SK-N-SH (cell line): ENCODE measurements around the gene CDH13.
"Not testable (repeated sequence)": the region's sequence is repeated elsewhere in the genome, so short reads cannot be mapped to it uniquely, and the experiment has no call there.

Experiments
- CHD2 ChIP-seq: fragments of 150-350 bp; IDR thresholded peaks from 2 replicates; pipeline ENCODE4 v1.6.1; 2018; ENCODE audit warnings: low read length; ENCODE audit not compliant: partially characterized antibody
- EP300 ChIP-seq, 2 experiments: IDR thresholded peaks; 2 replicates each; pipeline versions ENCODE4 v1.4.0 to v1.6.1; 2012; ENCODE audit warnings: borderline replicate concordance in 1 of 2, low read depth in 1 of 2, low read length in 1 of 2
- FOXM1 ChIP-seq: IDR thresholded peaks from 2 replicates; pipeline ENCODE4 v1.4.0; 2012; ENCODE audit warnings: low read depth, mild to moderate bottlenecking
- POLR2AphosphoS5 ChIP-seq: IDR thresholded peaks from 2 replicates; pipeline ENCODE4 v1.6.1; 2012; ENCODE audit warnings: low read depth, low read length
- RAD21 ChIP-seq: IDR thresholded peaks from 2 replicates; pipeline ENCODE4 v1.6.1; 2012; ENCODE audit warnings: mild to moderate bottlenecking, low read length
- TF ChIP-seq, protein P1 (sequence below): fragments of 200-600 bp; sonication (generic); IDR thresholded peaks from 2 replicates; pipeline ENCODE4 v1.6.1; 2017; ENCODE audit warnings: antibody characterized with exemption, mild to moderate bottlenecking, moderate library complexity
- TF ChIP-seq, protein P2 (sequence below): IDR thresholded peaks from 2 replicates; pipeline ENCODE4 v1.4.0; 2012; ENCODE audit warnings: low read depth, borderline replicate concordance

DNA sequence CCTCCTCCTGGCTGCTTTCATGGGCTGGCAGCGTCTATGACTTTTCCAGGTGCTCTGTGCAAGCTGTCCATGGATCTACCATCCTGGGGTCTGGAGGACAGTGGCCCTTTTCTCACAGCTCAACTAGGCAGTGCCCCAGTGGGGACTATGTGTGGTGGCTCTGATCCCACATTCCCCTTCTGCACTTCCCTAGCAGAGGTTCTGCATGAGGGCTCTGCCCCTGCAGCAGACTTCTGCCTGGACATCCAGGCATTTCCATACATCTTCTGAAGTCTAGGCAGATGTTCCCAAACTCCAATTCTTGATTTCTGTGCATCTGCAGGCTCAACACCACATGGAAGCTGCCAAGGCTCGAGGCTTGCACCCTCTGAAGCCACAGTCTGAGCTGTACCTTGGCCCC is 307.2 kb downstream of the CDH13 start:
- TF ChIP-seq POLR2AphosphoS5; RAD21; CHD2; FOXM1; EP300 (IDR thresholded peaks at IDR 0.05; ENCODE audit: borderline replicate concordance in 1 of 2, low read depth in 1 of 2, low read length in 1 of 2): not testable (repeated sequence)
- TF ChIP-seq, protein P1, sequence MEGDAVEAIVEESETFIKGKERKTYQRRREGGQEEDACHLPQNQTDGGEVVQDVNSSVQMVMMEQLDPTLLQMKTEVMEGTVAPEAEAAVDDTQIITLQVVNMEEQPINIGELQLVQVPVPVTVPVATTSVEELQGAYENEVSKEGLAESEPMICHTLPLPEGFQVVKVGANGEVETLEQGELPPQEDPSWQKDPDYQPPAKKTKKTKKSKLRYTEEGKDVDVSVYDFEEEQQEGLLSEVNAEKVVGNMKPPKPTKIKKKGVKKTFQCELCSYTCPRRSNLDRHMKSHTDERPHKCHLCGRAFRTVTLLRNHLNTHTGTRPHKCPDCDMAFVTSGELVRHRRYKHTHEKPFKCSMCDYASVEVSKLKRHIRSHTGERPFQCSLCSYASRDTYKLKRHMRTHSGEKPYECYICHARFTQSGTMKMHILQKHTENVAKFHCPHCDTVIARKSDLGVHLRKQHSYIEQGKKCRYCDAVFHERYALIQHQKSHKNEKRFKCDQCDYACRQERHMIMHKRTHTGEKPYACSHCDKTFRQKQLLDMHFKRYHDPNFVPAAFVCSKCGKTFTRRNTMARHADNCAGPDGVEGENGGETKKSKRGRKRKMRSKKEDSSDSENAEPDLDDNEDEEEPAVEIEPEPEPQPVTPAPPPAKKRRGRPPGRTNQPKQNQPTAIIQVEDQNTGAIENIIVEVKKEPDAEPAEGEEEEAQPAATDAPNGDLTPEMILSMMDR = not testable (repeated sequence)
- TF ChIP-seq, protein P2, sequence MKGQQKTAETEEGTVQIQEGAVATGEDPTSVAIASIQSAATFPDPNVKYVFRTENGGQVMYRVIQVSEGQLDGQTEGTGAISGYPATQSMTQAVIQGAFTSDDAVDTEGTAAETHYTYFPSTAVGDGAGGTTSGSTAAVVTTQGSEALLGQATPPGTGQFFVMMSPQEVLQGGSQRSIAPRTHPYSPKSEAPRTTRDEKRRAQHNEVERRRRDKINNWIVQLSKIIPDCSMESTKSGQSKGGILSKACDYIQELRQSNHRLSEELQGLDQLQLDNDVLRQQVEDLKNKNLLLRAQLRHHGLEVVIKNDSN = not testable (repeated sequence)
